GM12878 (cell line): ENCODE measurements around the gene IL17B. TPM values are rescaled to one million over a fixed set of nuclear protein-coding genes. Genes with fewer than 3 reads are reported as not detected.

Experiments used
- ATAC-seq: fragments of 200-7000 bp; cut with Tn5 transposase; 3 replicates; pipeline ENCODE4 v1.9.1; 2020; ENCODE audit warnings: mild to moderate bottlenecking, moderate library complexity
- BruUV-seq: library from RNA; stranded (reverse); fragments of 400-500 nt; replicated peaks from 2 replicates; lab custom pipeline; 2021; lab: Mats Ljungman, UMichigan
- CTCF ChIA-PET: fragments of 300-600 bp; sonication (Branson Sonifier 250); formaldehyde crosslinking; extraction: SDS; loops from one replicate; lab custom pipeline; 2021; ENCODE audit warnings: inconsistent platforms; lab: Yijun Ruan, JAX
- POLR2A ChIA-PET: fragments of 350-600 bp; formaldehyde crosslinking; extraction: SDS; loops from one replicate; lab custom pipeline; 2021; ENCODE audit warnings: inconsistent platforms; lab: Charles Lee
- RAD21 ChIA-PET: fragments of 300-600 bp; sonication (Branson Sonifier 250); formaldehyde crosslinking; loops from one replicate; lab custom pipeline; 2023; ENCODE audit warnings: antibody characterized with exemption; ENCODE audit not compliant: unreplicated experiment; lab: Charles Lee
- SMC1A ChIA-PET: fragments of 300-600 bp; sonication (Branson Sonifier 250); formaldehyde crosslinking; loops from one replicate; lab custom pipeline; 2023; ENCODE audit not compliant: unreplicated experiment, uncharacterized antibody; lab: Charles Lee
- DNase-seq: peaks from one replicate; pipeline ENCODE4 v3.0.0-alpha.2; 2011; ENCODE audit warnings: low read depth, low spot score
- FAIRE-seq: peaks from 3 replicates; lab custom pipeline; 2011; peaks lifted over from hg19 to GRCh38; lab: Jason Lieb, UNC
- H2AFZ ChIP-seq: 2 replicates; pipeline ENCODE4 v1.6.0; 2011; ENCODE audit warnings: low read depth, low read length, control low read depth; ENCODE audit not compliant: control insufficient read depth
- H3K27ac ChIP-seq: 2 replicates; pipeline ENCODE4 v1.5.1; 2011; ENCODE audit warnings: control low read depth; ENCODE audit not compliant: control insufficient read depth, insufficient read depth
- H3K27me3 ChIP-seq, 2 experiments: replicated peaks in 1 of 2; 2 replicates each; pipeline versions ENCODE4 v1.6.0 to v1.6.1; 2011; ENCODE audit warnings: low read length in 1 of 2; ENCODE audit not compliant: control insufficient read depth in 2 of 2, insufficient read depth in 2 of 2
- H3K36me3 ChIP-seq, 2 experiments: 2 replicates each; pipeline ENCODE4 v1.5.1; 2011; ENCODE audit warnings: low read length in 1 of 2; ENCODE audit not compliant: control insufficient read depth in 2 of 2, insufficient read depth in 2 of 2
- H3K4me1 ChIP-seq: 2 replicates; pipeline ENCODE4 v1.6.1; 2011; ENCODE audit warnings: mild to moderate bottlenecking, low read length, moderate library complexity, mixed read lengths; ENCODE audit not compliant: control insufficient read depth, insufficient read depth
- H3K4me2 ChIP-seq: 2 replicates; pipeline ENCODE4 v1.6.0; 2011; ENCODE audit warnings: control low read depth; ENCODE audit not compliant: control insufficient read depth, insufficient read depth
- H3K4me3 ChIP-seq: fragments of 200-600 bp; sonication (generic); 2 replicates; pipeline ENCODE4 v1.5.1; 2016
- H3K79me2 ChIP-seq: 2 replicates; pipeline ENCODE4 v1.6.0; 2011; ENCODE audit warnings: low read length; ENCODE audit not compliant: control insufficient read depth, insufficient read depth
- H3K9ac ChIP-seq: 2 replicates; pipeline ENCODE4 v1.8.0; 2011; ENCODE audit warnings: low read length, control low read depth, mixed read lengths; ENCODE audit not compliant: control insufficient read depth, insufficient read depth
- H3K9me3 ChIP-seq: replicated peaks from 3 replicates; pipeline ENCODE4 v1.5.1; 2011; ENCODE audit warnings: mild to moderate bottlenecking, low read length; ENCODE audit not compliant: control insufficient read depth, insufficient read depth
- H4K20me1 ChIP-seq: 2 replicates; pipeline ENCODE4 v1.6.0; 2011; ENCODE audit not compliant: control insufficient read depth, insufficient read depth
- BACH1 ChIP-seq: fragments of 450-650 bp; IDR thresholded peaks from 2 replicates; pipeline ENCODE4 v1.6.1; 2017; ENCODE audit warnings: mild to moderate bottlenecking, borderline replicate concordance
- CREM ChIP-seq: IDR thresholded peaks from 2 replicates; pipeline ENCODE4 v1.6.1; 2014; ENCODE audit warnings: antibody characterized with exemption, low read depth
- ESRRA ChIP-seq: IDR thresholded peaks from 2 replicates; pipeline ENCODE4 v1.6.1; 2012; ENCODE audit warnings: mild to moderate bottlenecking, low read length, improper control_type of control experiment
- PML ChIP-seq: IDR thresholded peaks from 2 replicates; pipeline ENCODE4 v1.6.1; 2012; ENCODE audit warnings: low read length, inconsistent platforms
- SMARCA5 ChIP-seq: fragments of 450-650 bp; IDR thresholded peaks from 2 replicates; pipeline ENCODE4 v1.6.1; 2017; ENCODE audit warnings: mild to moderate bottlenecking
- STAT1 ChIP-seq: fragments of 450-650 bp; conservative IDR thresholded peaks from 2 replicates; pipeline ENCODE4 v1.6.1; 2014; ENCODE audit warnings: antibody characterized with exemption, mild to moderate bottlenecking
- YY1 ChIP-seq: IDR thresholded peaks from 2 replicates; pipeline ENCODE4 v1.6.1; 2011; ENCODE audit warnings: low read depth, mild to moderate bottlenecking, low read length
- ZZZ3 ChIP-seq: IDR thresholded peaks from 2 replicates; pipeline ENCODE4 v1.6.1; 2011; ENCODE audit warnings: low read depth; ENCODE audit not compliant: control insufficient read depth, insufficient read length
- WGBS: methylation state at CpG from one replicate; pipeline ENCODE4 v1.1.6; 2016; ENCODE audit warnings: low lambda C conversion rate; ENCODE audit not compliant: insufficient replicate concordance, insufficient coverage; ENCODE audit errors: missing lambda C conversion rate; 5-methylcytosine and 5-hydroxymethylcytosine counted together
- in situ Hi-C: fragments of 300-500 bp; cut with MboI; formaldehyde crosslinking; loops from 9 replicates; pipeline ENCODE4 v1.14.3; 2018; ENCODE audit warnings: mixed read lengths
- intact Hi-C: fragments of 100-400 bp; cut with micrococcal nuclease; formaldehyde crosslinking; loops from one replicate; pipeline ENCODE4 v1.14.2; 2022; ENCODE audit not compliant: unreplicated experiment
- polyA plus RNA-seq, 11 experiments: library from polyadenylated mRNA; depleted of rRNA in 4 of 11; unstranded in 6 of 11; stranded (reverse) in 5 of 11; fragments of >200 nt; fragmentation: Nextera tagmentation in 4 of 11; fragmentation: Illumina TruSeq in 1 of 11; extraction: Ambion mirVana in 4 of 11; extraction: Trizol in 1 of 11; gene quantifications; 1 replicate in 1 of 11; 2 replicates in 10 of 11; pipeline versions ENCODE4 v1.2.1 to v1.2.3, GENCODE V29; 2011 to 2016; ENCODE audit warnings: inconsistent platforms in 2 of 11, missing spikeins in 2 of 11, low read depth in 1 of 11
- total RNA-seq, 4 experiments: library from RNA; depleted of rRNA in 3 of 4; stranded (reverse); fragments of >200 nt in 3 of 4; fragmentation: Illumina TruSeq in 1 of 4; extraction: Trizol in 1 of 4; gene quantifications; 2 replicates each; pipeline versions ENCODE4 v1.2.1 to v1.2.3, GENCODE V29; 2013 to 2021
- TF ChIP-seq, protein P1 (sequence below): IDR thresholded peaks from 2 replicates; pipeline ENCODE4 v1.6.1; 2011; ENCODE audit warnings: low read depth, low read length, improper control_type of control experiment, borderline replicate concordance
- TF ChIP-seq, protein P2 (sequence below): IDR thresholded peaks from 2 replicates; pipeline ENCODE4 v1.6.1; 2011; ENCODE audit warnings: borderline replicate concordance, low read depth, mild to moderate bottlenecking, moderate library complexity, mixed read lengths, low read length; ENCODE audit not compliant: insufficient read depth; ENCODE audit errors: extremely low read length
- TF ChIP-seq, protein P3 (sequence below), 3 experiments: IDR thresholded peaks in 2 of 3; conservative IDR thresholded peaks in 1 of 3; 2 replicates each; pipeline ENCODE4 v1.5.1; 2011; ENCODE audit warnings: low read depth in 3 of 3, low read length in 3 of 3, mild to moderate bottlenecking in 3 of 3, control low read depth in 2 of 3, moderate library complexity in 2 of 3, inconsistent platforms in 1 of 3, mixed read lengths in 1 of 3; ENCODE audit not compliant: control insufficient read depth in 2 of 3, insufficient read depth in 1 of 3; ENCODE audit errors: extremely low read depth in 1 of 3
- TF ChIP-seq, protein P4 (sequence below): fragments of 150-350 bp; IDR thresholded peaks from 2 replicates; pipeline ENCODE4 v1.6.1; 2014; ENCODE audit warnings: mild to moderate bottlenecking, low read depth, low read length

IL17B gene
- total and polyA plus RNA-seq, 10 of the 15 experiments (the other 5 are each of a cell fraction or from before 2014, with no cell fraction given) = not detected

DNA sequence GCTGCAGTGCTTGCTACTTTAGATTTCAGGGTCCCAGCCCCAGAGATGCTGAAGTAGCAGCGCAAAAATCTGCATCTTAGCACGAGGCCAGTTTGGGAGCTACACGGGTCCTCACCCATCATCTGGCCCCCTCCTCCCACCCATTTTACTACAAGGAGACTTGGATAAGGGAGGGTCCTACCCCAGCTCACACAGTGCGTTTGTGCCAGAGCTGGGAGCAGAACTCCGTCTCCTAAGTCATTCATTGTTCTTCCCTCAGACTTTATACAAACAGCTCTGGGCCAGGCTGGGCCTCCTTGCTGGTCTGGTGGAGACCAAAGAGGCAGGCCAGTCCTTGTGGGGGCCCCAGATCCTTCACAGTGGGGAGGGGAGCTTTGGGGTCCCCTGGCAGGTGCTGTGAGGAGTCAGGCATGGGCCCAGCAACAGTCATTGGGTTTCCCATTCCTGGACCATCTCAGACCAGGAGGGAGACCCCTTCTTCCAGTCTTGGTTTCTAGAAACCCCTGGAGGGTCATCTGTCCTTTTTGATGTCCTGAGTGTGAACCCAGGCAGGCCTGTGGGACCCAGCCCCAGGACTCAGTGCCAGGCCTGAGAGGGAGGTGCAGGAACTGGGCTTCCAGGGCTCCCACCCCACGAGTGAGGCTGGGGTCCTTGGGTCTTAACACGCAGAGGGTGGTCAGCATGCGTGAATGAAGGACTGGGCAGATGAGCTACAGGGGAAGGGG is 2.3 kb upstream of the IL17B start:
- SMC1A ChIA-PET = interaction anchor here (0.7 to 6.5 kb wide), 9 partner anchors 13 to 237 kb away, joined by 3 to 52 read pairs (median 3); partner anchors contain the start of gene GRPEL2
- Histone ChIP-seq H3K9ac (no peak overlapping the region), H3K79me2 (no peaks in the 10 kb centered on the region), H2AFZ (no peak overlapping the region), H3K27ac (no peak overlapping the region), H4K20me1 (no peaks in the 10 kb centered on the region), H3K4me1 (no peaks in the 10 kb centered on the region), H3K4me2 (no peak overlapping the region), H3K36me3 (no peaks in the 10 kb centered on the region), H3K9me3 (no peaks in the 10 kb centered on the region), H3K27me3 (peaks cover 0 to 2% of the 10 kb centered on the region in 2 experiments; a peak in 2 of 4 replicates), H3K4me3 (no peak overlapping the region)
- TF ChIP-seq, protein P1, sequence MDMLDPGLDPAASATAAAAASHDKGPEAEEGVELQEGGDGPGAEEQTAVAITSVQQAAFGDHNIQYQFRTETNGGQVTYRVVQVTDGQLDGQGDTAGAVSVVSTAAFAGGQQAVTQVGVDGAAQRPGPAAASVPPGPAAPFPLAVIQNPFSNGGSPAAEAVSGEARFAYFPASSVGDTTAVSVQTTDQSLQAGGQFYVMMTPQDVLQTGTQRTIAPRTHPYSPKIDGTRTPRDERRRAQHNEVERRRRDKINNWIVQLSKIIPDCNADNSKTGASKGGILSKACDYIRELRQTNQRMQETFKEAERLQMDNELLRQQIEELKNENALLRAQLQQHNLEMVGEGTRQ = no peak
- no peak for TF ChIP-seq ESRRA
- no peak for TF ChIP-seq PML
- no peak for TF ChIP-seq SMARCA5
- TF ChIP-seq, protein P2, sequence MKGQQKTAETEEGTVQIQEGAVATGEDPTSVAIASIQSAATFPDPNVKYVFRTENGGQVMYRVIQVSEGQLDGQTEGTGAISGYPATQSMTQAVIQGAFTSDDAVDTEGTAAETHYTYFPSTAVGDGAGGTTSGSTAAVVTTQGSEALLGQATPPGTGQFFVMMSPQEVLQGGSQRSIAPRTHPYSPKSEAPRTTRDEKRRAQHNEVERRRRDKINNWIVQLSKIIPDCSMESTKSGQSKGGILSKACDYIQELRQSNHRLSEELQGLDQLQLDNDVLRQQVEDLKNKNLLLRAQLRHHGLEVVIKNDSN = no peak
- no peak for TF ChIP-seq YY1
- TF ChIP-seq, protein P3, sequence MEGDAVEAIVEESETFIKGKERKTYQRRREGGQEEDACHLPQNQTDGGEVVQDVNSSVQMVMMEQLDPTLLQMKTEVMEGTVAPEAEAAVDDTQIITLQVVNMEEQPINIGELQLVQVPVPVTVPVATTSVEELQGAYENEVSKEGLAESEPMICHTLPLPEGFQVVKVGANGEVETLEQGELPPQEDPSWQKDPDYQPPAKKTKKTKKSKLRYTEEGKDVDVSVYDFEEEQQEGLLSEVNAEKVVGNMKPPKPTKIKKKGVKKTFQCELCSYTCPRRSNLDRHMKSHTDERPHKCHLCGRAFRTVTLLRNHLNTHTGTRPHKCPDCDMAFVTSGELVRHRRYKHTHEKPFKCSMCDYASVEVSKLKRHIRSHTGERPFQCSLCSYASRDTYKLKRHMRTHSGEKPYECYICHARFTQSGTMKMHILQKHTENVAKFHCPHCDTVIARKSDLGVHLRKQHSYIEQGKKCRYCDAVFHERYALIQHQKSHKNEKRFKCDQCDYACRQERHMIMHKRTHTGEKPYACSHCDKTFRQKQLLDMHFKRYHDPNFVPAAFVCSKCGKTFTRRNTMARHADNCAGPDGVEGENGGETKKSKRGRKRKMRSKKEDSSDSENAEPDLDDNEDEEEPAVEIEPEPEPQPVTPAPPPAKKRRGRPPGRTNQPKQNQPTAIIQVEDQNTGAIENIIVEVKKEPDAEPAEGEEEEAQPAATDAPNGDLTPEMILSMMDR (IDR thresholded peaks at IDR 0.05 in 2 of 3, conservative IDR thresholded peaks at IDR 0.05 in 1 of 3; ENCODE audit: control insufficient read depth in 2 of 3, extremely low read depth in 1 of 3, insufficient read depth in 1 of 3, low read depth in 3 of 3, low read length in 3 of 3) = no peak
- TF ChIP-seq ZZZ3 = no peak
- no peak for TF ChIP-seq BACH1
- TF ChIP-seq CREM = no peak
- TF ChIP-seq STAT1 = no peak
- TF ChIP-seq, protein P4, sequence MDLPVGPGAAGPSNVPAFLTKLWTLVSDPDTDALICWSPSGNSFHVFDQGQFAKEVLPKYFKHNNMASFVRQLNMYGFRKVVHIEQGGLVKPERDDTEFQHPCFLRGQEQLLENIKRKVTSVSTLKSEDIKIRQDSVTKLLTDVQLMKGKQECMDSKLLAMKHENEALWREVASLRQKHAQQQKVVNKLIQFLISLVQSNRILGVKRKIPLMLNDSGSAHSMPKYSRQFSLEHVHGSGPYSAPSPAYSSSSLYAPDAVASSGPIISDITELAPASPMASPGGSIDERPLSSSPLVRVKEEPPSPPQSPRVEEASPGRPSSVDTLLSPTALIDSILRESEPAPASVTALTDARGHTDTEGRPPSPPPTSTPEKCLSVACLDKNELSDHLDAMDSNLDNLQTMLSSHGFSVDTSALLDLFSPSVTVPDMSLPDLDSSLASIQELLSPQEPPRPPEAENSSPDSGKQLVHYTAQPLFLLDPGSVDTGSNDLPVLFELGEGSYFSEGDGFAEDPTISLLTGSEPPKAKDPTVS = no peak
- CTCF ChIA-PET = interaction anchor here (0.8 to 12.8 kb wide), 19 partner anchors 9 to 315 kb away, joined by 3 to 137 read pairs (median 8); partner anchors contain the start of gene GRPEL2
- in situ Hi-C loops (no loop called here), intact Hi-C loops (loop anchor here (5.0 kb wide), 1 partner anchor 236 kb away; no protein-coding TSS in a partner anchor)
- RAD21 ChIA-PET = interaction anchor here (1.0 to 4.9 kb wide), 6 partner anchors 40 to 237 kb away, joined by 3 to 22 read pairs (median 7); no protein-coding TSS in a partner anchor
- POLR2A ChIA-PET = no interaction called here
- no peak for FAIRE-seq
- BruUV-seq = no TSS peak
- 38% methylated on average over 8 of the region's 8 CpGs for WGBS
- ATAC-seq = peak; percentile 35; the same call in 2 of the 3 replicates
- DNase-seq = no peak
